ENCODE data around the gene COPE.
"Not testable (repeated sequence)": the region's sequence is repeated elsewhere in the genome, so short reads cannot be mapped to it uniquely, and the experiment has no call there.

COPE gene

DNA sequence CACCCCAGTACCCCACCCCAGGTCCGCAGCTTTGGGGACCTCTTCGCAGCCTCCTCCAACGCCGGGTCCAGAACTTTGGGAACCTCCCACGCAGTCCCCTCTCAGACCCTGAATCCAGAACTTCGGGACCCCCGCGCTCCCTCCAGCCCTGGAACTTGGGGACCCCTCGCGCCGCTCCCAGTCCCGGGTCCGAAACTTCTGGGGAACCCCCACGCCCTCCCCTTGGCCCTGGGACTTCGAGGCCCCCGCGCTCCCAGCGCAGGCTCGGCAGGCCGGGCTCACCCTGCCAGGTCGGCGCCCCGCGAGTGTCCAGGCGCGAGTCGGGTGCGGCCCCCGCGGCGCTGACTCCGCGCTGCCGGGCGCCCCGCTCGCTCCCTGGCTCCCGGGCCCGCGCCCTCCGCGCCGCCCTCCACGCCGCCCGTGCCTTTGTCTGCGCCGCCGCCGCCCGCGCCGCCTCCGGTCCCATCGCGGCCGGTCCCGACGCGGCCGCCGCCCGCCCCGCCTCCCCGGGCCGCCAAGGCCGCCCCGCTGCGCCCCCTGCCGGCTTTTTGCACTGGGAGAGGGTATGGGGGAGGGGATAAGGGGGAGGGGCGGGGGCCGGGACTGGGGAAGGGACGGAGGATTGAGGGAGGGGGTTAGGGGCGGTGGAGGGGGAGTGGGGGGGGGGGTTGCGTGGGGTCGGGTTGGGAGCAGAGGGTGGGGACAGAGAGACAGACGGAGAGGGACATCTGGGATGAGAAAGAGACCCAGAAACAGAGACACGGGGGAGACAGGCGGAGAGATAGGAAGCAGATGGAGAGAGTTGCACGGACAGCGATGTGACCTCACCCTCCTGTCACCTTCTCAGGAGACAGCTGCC is 21.8 kb upstream of the COPE start, which contains the start of gene HOMER3:
Gene HOMER3 (minus strand): TSS at position 449 of the 859 bp plus-strand sequence. CDS start 2,235 bp downstream, outside the sequence.
- peak; percentile 71 for DNase-seq (ENCODE audit: low read depth)

DNA sequence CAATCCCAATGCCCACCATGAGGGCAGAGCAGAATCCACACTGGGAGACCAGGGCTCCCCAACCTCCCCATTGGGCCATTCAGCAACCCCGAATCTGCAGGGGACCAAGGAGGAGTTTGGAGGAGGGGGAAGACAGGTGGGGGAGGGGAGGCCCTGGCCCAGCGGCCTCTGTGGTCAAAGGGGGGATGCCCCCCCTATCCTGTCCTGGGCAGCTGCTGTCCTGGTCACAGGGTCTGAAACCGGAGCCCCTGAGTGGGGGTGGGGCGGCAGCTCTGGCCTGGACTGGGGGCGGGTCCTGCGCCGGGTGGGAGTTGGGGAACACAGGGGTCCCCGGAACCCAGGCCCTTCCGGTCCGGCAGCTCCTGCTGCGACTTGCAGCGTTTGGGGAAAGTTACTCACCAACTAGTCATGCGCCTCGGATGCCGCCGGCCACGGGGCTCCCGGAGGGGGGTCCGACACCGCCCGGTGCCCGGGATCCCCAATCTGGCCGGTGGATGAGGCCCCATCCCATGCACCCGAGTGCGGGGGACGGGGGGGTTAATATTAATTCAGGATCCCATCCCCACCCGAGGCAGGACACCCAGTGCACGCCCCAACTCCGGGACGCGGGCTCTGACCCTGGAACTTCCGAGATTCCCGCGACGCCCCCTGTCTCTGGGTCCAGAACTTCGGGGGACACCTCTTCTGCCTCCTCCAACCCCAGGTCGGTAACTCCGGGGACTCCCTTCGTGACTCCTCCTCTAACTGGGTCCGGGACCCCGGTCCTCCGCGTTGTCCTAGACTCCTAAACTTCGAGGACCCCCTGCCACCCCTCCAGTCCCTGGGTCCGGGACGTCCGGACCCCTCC is 21.0 kb upstream of the COPE start:
- DNase-seq (ENCODE audit: low read depth): no peak

DNA sequence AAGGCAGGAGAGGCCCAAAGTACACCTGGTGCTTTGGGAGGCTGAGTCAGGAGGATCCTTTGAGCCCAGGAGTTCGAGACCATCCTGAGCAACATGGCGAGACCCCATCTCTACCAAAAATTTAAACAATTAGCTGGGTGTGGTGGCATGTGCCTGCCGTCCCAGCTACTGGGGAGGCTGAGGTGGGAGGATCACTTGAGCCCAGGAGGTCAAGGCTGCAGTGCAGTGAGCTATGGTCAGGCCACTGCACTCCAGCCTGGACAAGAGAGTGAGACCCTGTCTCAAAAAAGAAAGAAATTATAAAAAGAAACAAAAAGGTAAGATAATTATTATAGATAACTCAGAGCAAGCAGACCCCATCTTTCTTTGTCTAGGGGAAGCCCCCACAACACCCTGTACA is 20.0 kb upstream of the COPE start:
- DNase-seq (ENCODE audit: low read depth): no peak

DNA sequence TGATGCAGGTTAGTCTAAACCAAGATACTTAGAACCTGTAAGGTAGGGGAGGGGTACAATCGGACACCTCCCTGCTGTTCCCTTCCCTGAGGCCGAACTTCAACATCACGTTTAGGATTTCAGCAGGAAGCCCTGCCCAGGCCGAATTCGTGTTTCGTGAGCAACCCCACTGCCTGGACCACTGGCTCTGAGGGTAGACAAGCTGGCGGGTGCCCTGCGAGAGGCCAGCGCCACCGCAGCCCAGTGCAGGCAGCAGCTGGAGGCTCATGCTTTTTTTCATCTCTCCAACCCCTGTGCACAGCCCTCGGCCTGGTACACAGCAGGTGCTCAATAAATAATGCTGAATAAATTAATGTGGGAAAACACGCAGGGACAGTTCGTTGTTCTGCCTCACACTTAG is 14.1 kb upstream of the COPE start:
- no peak for DNase-seq (ENCODE audit: low read depth)

DNA sequence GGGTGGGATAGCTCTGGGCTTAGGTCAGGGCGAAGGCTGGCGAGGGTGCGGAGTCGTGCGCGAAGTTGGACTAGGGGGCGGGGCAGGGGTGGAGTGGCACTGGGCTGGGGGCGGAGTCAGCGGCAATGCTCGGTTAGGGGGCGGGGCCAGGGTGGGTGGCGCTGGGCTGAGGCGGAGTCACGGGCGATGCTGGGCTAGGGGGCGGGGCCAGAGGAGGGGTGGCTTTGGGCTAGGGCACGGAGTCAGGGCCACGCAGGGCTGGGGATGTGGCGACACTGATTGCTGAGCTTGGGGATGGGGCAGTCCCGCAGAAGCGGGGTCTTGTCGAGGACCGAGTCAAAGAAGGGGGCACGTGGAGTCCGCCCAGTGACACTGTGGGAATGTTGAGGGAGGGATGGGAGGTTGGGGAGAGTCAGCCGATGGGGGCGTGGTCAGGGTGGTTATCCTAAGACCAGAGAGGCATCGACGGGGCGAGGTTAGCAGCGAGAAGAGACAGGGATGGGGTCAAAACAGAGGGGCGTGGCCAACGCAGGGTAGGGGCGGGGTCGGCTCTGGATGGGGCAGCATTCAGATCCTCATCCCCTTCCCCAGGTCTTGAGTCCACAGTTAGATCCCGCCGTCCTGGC is 13.1 kb upstream of the COPE start:
- DNase-seq (ENCODE audit: low read depth): peak; percentile 75

DNA sequence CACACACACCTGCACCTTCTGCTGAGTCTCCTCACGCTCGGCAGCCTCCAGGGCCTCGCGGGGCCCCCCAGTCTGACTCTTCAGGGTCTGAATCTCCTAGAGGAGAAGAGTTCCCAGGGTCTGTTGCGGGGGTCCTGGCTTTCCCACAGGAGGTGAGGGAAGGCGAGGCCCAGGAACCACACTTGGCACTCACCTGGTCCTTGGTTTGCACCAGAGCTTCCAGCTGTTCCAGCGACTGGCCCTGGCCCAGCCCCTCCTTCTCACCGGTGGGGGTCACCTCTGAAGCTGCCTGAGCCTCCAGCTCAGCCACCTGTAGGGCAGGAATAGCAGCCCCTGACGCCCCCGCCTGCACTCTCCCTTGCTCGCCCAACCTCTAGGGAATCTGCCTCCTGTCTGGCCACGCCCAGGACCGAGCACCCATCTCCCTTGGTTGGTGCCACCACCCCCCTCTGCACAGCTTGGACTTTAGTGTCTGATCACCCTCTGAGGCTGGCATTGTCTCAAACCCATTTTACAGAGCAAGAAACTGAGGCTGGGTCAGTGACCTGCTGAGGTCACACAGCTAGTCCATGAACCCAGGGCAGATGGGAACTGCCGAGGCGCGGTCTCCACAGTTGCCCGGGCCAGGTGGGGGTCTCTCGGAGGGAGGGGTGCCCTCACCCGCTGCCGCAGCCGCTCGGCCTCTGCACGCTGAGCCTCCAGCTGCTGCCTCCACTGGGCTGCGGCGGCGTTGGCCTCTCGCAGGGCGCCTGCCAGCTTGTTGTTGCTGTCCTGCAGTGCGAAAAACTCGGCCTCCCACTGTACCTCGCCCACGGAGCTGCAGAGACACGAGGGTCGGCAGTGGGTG is 12.4 kb upstream of the COPE start:
- no peak for DNase-seq (ENCODE audit: low read depth)

DNA sequence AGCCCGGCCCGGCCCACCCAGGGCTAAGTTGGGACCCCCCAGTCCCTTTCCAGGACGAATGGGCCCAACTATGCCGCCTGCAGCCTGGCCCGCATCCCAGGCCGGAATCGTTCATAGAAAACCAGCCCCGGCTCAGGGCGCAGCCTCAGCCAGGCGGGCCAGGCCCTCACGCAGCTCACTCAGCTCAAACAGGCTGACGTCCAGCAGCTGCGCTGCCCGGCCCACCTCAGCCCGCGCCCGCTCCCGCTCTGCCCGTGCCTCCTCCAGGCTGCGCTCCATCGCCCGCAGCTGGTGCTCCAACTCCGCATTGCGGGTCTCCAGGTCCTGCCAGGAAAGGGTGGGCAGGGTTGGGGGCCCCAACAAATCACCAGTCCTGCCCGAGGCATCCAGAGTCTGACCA is 10.1 kb upstream of the COPE start:
- DNase-seq (ENCODE audit: low read depth): no peak

DNA sequence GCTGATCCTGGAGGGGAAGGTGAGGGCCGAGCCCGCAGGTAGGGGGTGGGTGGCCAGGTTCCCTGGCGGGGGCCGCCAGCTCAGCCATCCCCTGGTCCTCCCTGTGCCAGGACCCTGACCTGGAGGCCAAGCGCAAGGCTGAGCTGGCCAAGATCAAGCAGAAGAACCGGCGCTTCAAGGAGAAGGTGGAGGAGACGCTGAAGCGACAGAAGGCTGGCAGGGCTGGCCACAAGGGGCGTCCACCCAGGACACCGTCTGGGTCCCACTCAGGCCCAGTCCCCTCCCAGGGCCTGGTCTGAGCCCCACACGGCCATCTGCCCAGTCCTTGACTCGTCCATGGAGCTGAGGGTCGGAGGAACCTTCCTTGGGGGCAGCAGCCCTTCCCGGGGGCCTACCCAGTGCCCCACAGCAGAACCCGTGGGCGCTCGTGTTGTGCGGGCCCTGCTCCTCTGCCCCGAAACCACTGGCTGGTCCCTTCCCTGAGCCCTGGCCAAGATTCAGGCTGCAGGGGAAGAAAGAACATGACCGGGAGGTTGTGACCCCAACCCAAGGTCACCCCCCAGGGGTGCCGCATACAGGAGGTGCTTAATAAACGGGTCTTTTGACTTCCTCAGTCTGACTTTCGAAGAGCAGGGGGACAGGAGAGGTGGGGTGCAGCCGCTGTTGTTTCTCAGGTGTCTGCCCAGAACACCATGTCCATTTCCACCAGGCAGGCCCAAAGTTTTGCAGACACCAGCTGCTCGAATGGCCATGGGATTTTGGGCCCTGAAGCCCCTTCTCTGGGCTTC is 9.0 kb upstream of the COPE start:
- DNase-seq (ENCODE audit: low read depth): no peak

DNA sequence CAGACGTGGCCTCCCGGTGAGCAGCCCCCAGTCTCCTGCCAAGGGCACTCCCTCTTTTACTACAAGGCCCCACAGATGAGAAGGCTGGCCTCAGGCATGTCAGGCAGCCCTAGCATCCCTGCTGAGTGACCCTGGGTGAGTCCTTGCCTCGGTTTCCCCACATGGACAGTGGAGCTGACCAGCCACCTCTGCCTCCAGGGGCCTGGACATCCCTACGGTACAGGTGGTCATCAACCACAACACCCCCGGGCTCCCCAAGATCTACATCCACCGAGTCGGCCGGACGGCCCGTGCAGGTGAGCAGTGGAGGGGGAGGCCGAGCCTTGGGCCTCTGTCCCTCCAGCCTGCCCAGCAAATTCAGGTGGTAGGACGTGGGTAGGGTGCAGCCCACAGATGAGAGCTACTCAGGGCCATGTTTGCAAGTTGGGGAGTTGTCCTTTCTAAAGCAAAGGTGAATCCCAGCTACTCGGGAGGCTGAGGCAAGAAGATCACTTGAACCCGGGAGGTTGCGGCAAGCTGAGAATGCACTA is 5.6 kb upstream of the COPE start:
- no peak for DNase-seq (ENCODE audit: low read depth)

DNA sequence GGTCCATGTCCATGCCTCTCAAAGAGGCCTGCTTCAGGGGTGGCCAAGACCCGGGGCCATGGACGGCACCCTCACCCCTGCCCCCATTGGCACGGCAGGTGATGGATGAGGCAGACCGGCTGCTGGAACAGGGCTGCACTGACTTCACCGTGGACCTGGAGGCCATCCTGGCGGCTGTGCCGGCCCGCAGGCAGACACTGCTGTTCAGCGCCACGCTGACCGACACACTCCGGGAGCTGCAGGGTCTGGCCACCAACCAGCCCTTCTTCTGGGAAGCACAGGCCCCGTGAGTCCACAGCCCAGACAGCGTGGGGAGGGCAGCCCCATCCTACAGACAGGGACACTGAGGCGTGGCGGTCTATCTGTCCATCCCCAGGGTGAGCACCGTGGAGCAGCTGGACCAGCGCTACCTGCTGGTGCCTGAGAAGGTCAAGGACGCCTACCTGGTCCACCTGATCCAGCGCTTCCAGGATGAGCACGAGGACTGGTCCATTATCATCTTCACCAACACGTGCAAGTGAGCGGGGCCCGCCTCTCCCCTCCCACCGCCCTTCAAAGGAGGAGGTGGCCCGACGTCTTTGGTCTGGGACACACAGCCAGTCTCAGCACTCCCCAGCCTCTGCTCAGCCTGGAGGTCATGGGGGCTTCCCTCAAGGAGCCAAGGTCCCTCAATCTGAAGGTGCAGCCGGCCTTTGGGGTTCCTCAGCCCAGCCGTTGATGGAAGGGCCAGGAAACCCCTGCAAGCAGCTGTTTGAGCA is 3.2 kb upstream of the COPE start:
- DNase-seq (ENCODE audit: low read depth): no peak

DNA sequence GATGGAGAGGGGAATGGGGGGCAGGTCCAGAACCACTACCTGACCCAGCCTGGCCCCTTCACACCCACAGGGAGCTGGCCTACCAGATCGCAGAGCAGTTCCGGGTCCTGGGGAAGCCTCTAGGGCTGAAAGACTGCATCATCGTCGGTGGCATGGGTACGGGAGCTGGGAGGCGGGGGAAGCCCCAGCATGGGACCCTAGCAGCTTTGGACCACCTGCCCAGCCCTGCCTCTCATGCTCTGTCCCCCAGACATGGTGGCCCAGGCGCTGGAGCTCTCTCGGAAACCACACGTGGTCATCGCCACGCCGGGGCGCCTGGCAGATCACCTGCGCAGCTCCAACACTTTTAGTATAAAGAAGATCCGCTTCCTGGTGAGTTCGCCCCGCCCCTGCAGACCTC is 2.4 kb upstream of the COPE start:
- no peak for DNase-seq (ENCODE audit: low read depth)

DNA sequence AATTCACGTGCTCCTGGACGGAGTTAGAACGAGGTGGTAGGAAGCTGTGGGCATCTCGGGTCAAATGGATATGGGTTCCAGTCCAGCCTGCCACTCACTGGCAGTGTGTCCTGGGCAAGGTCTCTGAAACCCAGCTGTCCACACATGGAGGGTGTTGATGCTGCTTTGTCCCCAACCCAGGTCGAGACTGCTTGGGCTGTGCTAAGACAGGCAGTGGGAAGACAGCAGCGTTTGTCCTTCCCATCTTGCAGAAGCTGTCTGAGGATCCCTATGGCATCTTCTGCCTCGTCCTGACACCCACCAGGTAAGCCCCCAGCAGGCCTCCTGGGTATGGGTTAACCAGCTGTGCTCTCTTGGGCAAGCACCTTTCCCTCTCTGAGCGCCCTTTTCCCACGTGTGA is 1.2 kb upstream of the COPE start:
- DNase-seq (ENCODE audit: low read depth): no peak

DNA sequence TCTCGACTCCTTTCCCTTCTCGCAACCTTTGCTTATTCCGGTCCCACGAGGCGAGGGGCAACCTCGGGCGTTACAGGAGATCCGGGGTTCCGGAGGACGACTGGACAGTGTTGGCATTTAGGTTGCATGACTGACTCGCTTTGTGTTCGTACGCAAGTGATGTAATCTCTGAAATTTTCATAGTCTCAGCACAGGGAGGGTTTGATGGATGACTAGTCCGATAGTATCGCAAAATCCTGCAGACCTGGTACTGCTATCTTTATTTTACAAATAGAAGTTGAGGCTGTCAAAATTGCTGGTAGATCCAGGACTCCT is 670 bp upstream of the COPE start:
- DNase-seq (ENCODE audit: low read depth): no peak

DNA sequence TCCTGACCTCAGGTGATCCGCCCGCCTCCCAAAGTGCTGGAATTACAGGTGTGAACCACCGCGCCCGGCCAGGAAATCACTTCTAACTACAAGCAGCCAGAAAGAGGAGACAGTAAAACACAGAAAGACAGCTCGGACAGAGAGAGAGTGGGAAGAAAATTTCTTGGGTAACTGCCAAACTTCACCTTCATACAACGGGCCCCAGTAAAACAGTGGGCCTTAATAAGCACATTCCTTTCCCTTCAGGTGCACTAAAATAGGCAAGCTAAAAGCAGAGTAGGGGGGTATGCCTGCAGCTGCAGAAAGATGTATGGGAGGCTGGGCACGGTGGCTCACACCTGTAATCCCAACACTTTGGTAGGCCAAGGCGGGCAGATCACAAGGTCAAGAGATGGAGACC is 1.6 kb downstream of the COPE start:
- not testable (repeated sequence) for DNase-seq (ENCODE audit: low read depth)

DNA sequence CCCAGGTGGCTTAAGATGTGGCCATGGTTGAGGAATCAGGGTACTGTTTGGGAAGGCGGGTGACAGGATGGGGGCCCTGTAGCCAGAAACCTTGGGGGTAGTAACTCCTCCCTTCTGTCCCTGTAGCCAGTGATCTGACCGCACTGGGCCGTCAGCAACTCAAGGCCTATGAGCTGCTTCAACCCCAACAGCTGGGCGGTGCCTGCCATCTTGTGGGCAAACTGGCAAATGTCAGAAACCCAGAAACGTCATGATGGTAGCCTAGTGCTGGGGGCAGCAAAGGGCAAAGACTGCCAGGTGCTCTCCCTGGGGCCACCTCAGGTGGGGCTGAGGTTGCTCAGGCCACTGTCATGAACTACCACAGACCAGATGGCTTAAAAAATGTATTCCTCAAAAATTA is 3.5 kb downstream of the COPE start:
- no peak for DNase-seq (ENCODE audit: low read depth)

DNA sequence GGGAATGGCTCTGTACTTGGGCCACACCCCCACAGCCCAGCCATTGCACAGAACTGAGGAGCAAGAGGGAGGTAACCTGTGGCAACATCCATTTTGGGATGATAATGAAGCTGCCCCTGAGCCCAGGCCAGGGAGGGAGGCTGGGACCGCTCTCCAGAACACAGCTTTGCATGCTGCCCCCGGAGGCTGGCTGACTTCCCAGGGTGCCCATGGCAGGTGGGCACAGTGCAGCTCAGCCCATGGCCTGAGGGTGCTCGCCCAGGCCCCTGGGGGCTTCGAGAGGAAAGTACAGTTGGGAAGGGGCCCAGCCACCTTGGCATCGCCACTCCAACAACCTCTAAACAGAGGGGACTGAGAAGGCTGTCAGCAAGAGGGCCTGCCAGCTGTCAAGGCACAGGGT is 5.7 kb downstream of the COPE start:
- DNase-seq (ENCODE audit: low read depth): no peak

DNA sequence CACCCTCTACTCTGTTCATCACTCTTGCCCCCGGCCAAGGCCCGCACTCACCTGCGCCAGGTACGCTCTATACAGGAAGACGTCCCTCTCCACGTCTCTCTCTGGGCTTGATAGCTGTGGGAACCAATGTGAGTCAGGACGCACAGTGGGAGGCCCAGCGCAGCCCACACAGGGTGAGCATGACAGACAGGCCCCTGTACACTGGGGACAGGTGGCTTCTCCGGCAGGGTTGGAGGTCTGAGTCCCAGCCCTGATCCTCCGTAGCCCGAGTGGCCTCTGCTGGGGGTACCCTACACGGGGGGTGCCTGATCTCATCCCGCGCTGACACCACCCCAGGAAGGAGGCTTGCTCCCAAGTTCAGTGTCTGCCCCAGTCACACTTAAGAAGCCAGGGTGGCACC is 6.3 kb downstream of the COPE start:
- DNase-seq (ENCODE audit: low read depth): no peak

DNA sequence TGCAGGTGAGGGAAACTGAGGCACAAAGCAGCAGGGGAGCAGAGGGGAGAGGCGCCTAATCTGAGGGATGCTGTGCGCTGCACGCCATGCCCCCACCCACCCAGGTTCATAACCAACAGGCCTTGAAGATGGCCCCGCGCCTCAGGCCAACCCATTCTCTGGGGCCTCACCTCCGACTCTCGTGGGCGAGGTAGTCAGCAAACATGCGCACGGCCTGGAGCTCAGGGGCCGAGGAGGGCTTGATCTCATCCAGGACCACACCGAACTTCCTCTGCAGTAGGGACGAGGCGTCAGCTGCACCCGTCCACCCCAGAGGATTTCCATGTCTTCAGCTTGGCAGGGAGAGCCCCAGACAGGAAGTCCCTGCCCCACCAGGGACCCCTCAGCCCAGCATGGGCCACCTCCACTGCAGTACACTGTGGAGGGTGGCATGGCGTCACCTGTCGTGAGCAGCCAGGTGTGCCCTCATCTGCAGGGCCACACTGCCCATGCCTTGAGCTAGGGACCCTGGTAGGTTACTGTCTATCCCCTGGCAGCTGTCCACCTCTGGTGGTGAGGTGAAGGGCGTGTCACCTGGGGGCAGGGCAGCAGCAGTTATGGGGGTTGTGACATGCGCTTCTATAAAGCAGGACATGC is 8.3 kb downstream of the COPE start:
- DNase-seq (ENCODE audit: low read depth): no peak

DNA sequence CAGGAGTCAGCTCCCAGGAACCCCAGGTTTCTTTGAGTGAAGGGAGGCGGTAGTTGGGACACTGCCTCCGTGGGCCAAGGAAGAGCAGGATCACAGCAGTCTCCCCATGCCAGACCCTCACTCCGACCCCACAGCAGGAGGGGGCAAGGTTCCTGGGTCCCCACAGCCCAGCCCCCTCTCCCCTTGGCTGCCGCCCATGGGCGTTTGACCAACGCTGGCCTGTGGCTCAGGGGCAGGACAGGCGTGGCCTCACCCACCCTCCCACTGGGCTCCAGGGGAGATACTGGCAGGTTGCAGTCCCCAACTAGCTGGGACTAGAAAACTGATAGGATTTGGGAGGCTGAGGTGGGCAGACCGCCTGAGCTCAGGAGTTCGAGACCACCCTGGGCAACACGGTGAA is 9.2 kb downstream of the COPE start:
- no peak for DNase-seq (ENCODE audit: low read depth)

Data from activated T-helper 9 cell treated with anti-CD3 and anti-CD28 coated beads, Interleukin-2, amount 50 U/mL, for 16 hours (primary cell).